Gastroesophageal sphincter (tissue), 4 donors: ENCODE results near the gene KLHL29. TPM values are rescaled to one million over a fixed set of nuclear protein-coding genes. Genes with fewer than 3 reads are reported as not detected.

Source experiments
- ATAC-seq: fragments of 150-250 bp; one replicate; pipeline ENCODE4 v1.9.1; 2016; ENCODE audit warnings: mild to moderate bottlenecking, moderate library complexity
- H3K27ac ChIP-seq, 4 donors: fragments of 200-600 bp; sonication (generic) in 3 of 4; 1 replicate in 3 of 4; 2 replicates in 1 of 4; pipeline ENCODE4 v1.5.1; 2016 to 2019
- H3K27me3 ChIP-seq: fragments of 200-600 bp; sonication (generic); one replicate; pipeline ENCODE4 v1.5.1; 2019
- H3K36me3 ChIP-seq, 2 donors: fragments of 200-600 bp; sonication (generic); one replicate each; pipeline ENCODE4 v1.5.1; 2019; ENCODE audit warnings: control low read depth in 1 of 2
- H3K4me1 ChIP-seq, 3 donors: fragments of 200-600 bp; sonication (generic); 1 replicate in 2 of 3; 2 replicates in 1 of 3; pipeline ENCODE4 v1.5.1; 2016 to 2019; ENCODE audit warnings: control low read depth in 2 of 3
- H3K4me3 ChIP-seq, 2 donors: fragments of 200-600 bp; sonication (generic); one replicate each; pipeline ENCODE4 v1.5.1; 2019; ENCODE audit warnings: mild to moderate bottlenecking in 1 of 2, moderate library complexity in 1 of 2
- H3K9me3 ChIP-seq, 3 donors: fragments of 200-600 bp; sonication (generic); one replicate each; pipeline ENCODE4 v1.5.1; 2017 to 2019; ENCODE audit warnings: control low read depth in 2 of 3
- EP300 ChIP-seq: sonication (generic); formaldehyde crosslinking; IDR thresholded peaks from one replicate; pipeline ENCODE4 v1.6.1; 2017; ENCODE audit warnings: antibody characterized with exemption, mild to moderate bottlenecking
- POLR2A ChIP-seq, 2 donors: fragments of 450-650 bp; IDR thresholded peaks; one replicate each; pipeline ENCODE4 v1.6.1; 2017; ENCODE audit warnings: antibody characterized with exemption in 2 of 2, mild to moderate bottlenecking in 2 of 2, moderate library complexity in 1 of 2
- POLR2AphosphoS5 ChIP-seq: sonication (generic); formaldehyde crosslinking; IDR thresholded peaks from one replicate; pipeline ENCODE4 v1.6.1; 2017; ENCODE audit warnings: antibody characterized with exemption
- WGBS, 2 donors: methylation state at CpG; one replicate each; pipeline ENCODE4 v1.1.5; 2018; ENCODE audit warnings: low coverage in 1 of 2; 5-methylcytosine and 5-hydroxymethylcytosine counted together
- total RNA-seq, 4 donors: library from RNA; depleted of rRNA; stranded (reverse); fragments of >200 nt; gene quantifications; one replicate each; pipeline ENCODE4 v1.1.0, GENCODE V29; 2016
- TF ChIP-seq, protein P1 (sequence below), 4 experiments: fragments of 200-600 bp in 2 of 4; fragments of 450-650 bp in 2 of 4; sonication (generic) in 1 of 4; IDR thresholded peaks; one replicate each; pipeline ENCODE4 v1.5.1; 2017 to 2019; ENCODE audit warnings: antibody characterized with exemption in 4 of 4, mild to moderate bottlenecking in 2 of 4, moderate library complexity in 2 of 4

The KLHL29 gene
- total RNA-seq, 4 donors from 2014 or later: 15.2 to 31.5 (median 24.2) TPM

DNA sequence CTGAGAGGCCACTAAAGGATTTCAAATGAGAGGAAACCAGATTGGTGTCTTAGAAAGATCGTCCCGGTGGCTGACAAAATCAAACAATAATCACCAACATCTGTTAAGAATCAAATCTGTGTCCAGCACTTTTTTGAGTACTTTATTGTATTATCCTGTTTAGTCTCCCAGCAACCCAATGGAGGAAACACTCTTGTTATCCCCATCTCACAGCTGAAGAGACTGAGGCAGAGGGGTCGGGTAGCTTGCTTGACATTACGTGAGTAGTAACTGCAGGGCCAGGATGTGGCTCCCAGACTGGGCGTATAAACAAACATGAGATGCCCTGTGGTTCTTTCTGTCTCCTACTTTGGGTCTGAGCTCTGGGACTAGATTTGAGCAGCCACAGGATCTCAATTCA lies 76.0 kb downstream of the KLHL29 start:
- 60 to 72% methylated on average over 3 to 5 of the region's 5 CpGs for WGBS, 2 donors
- H3K36me3 ChIP-seq: peaks cover 0 to 4% of the 10 kb centered on the region in 2 donors
- H3K27me3 ChIP-seq: no peaks in the 10 kb centered on the region
- no peak overlapping the region for H3K4me3 ChIP-seq
- ATAC-seq: no peak
- H3K9me3 ChIP-seq: no peaks in the 10 kb centered on the region
- no peak overlapping the region for H3K27ac ChIP-seq
- peaks cover 0 to 32% (median 0%) of the 10 kb centered on the region in 3 donors for H3K4me1 ChIP-seq
- TF ChIP-seq POLR2AphosphoS5: no peak
- TF ChIP-seq EP300: no peak
- TF ChIP-seq, protein P1, sequence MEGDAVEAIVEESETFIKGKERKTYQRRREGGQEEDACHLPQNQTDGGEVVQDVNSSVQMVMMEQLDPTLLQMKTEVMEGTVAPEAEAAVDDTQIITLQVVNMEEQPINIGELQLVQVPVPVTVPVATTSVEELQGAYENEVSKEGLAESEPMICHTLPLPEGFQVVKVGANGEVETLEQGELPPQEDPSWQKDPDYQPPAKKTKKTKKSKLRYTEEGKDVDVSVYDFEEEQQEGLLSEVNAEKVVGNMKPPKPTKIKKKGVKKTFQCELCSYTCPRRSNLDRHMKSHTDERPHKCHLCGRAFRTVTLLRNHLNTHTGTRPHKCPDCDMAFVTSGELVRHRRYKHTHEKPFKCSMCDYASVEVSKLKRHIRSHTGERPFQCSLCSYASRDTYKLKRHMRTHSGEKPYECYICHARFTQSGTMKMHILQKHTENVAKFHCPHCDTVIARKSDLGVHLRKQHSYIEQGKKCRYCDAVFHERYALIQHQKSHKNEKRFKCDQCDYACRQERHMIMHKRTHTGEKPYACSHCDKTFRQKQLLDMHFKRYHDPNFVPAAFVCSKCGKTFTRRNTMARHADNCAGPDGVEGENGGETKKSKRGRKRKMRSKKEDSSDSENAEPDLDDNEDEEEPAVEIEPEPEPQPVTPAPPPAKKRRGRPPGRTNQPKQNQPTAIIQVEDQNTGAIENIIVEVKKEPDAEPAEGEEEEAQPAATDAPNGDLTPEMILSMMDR (IDR thresholded peaks at IDR 0.05): no peak
- no peak for TF ChIP-seq POLR2A (IDR thresholded peaks at IDR 0.05)

DNA sequence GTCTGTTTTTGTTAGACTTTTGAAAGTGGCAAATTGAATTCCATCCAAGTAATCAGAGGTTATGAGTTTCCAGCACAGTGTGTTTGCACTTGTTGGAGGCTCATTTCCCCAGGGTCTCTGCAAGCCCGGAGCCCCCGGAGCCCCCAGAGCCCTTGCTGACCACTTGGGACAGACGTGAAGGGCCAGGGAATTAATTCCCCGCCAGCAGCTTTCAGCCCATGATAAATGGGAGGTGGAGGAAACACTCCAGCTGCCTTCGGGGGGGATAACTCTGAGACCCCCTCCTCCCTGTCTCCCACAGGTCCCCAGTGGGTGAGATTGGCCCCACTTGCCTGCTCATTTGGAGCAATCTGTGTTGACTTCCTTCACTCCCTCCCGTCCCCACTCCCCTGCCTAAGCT lies 79.2 kb downstream of the KLHL29 start:
- no peak for TF ChIP-seq EP300
- TF ChIP-seq, protein P1 (IDR thresholded peaks at IDR 0.05): no peak
- TF ChIP-seq POLR2A (IDR thresholded peaks at IDR 0.05): no peak
- TF ChIP-seq POLR2AphosphoS5: no peak
- Histone ChIP-seq H3K36me3 (no peaks in the 10 kb centered on the region), H3K4me3 (no peak overlapping the region), H3K4me1 (peaks cover 0 to 40% (median 0%) of the 10 kb centered on the region in 3 donors), H3K27ac (no peak overlapping the region), H3K9me3 (no peaks in the 10 kb centered on the region), H3K27me3 (no peaks in the 10 kb centered on the region)
- 56 to 96% methylated on average over 3 to 4 of the region's 6 CpGs for WGBS, 2 donors
- ATAC-seq: no peak

GRCh38 chr2:23464905-23465537 lies 80.0 kb downstream of the KLHL29 start:
- H3K4me3 ChIP-seq: no peak overlapping the region
- no peaks in the 10 kb centered on the region for H3K36me3 ChIP-seq
- no peaks in the 10 kb centered on the region for H3K27me3 ChIP-seq
- H3K4me1 ChIP-seq: peaks cover 0 to 48% (median 0%) of the 10 kb centered on the region in 3 donors
- no peak for ATAC-seq
- no peaks in the 10 kb centered on the region for H3K9me3 ChIP-seq
- peak overlapping the region in 3 of 4 donors; percentile 12 to 66 (median 65) for H3K27ac ChIP-seq
- no peak for TF ChIP-seq POLR2AphosphoS5
- no peak for TF ChIP-seq POLR2A (IDR thresholded peaks at IDR 0.05)
- TF ChIP-seq EP300: no peak
- TF ChIP-seq, protein P1 (IDR thresholded peaks at IDR 0.05): no peak
- 86 to 91% methylated on average over 4 of the region's 14 CpGs for WGBS, 2 donors

DNA sequence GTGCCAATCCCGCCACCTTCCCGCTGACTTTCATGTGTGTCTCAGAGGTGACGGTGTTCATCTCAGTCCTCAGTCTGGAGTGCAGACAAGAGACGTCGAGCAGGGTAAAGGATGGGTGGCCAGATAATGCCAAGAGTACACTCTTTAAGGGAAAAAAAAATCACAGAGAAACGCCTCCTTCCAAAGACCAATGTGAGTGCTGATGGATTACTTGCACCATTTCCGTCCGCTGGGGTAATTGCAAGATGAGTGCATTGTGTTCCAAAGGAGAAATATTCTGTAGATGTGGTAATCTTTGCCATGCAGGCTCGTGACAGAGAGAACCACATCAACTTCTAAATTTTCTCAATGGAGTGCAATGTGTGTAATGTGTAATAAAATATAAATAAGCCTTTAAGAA lies 81.0 kb downstream of the KLHL29 start:
- ATAC-seq: peak; percentile 74
- Histone ChIP-seq H3K4me1 (peaks cover 0 to 57% (median 8%) of the 10 kb centered on the region in 3 donors), H3K9me3 (no peaks in the 10 kb centered on the region), H3K27me3 (no peaks in the 10 kb centered on the region), H3K36me3 (no peaks in the 10 kb centered on the region), H3K27ac (peak overlapping the region in 3 of 4 donors; percentile 12 to 66 (median 65)), H3K4me3 (no peak overlapping the region)
- TF ChIP-seq EP300: no peak
- peak; percentile 54 for TF ChIP-seq POLR2AphosphoS5
- WGBS, 2 donors: 59 to 79% methylated on average over 7 to 8 of the region's 9 CpGs

DNA sequence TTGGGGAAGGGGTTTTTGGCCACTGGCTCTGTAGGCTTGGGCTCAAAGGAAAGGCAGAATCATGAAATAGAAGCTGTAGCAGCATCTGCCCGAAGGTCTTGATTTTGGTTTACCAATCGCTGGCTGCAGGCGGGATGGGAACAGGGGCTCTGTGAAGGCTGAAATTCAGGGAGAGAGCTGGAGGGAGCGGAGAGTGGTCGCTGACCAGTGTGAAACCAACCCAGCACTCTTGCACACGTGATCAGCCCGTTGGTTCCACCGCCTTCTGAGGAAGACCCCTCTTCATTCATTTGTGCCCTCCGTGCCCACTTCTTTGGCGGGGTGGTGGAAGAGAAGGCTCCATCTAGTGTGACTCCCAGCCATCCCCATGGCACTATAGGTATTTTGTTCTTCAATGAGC lies 82.6 kb downstream of the KLHL29 start:
- Histone ChIP-seq H3K27me3 (no peaks in the 10 kb centered on the region), H3K36me3 (no peaks in the 10 kb centered on the region), H3K4me1 (peaks cover 0 to 64% (median 9%) of the 10 kb centered on the region in 3 donors), H3K9me3 (no peaks in the 10 kb centered on the region), H3K27ac (peak overlapping the region in 1 of 4 donors; percentile 66), H3K4me3 (no peak overlapping the region)
- ATAC-seq: no peak
- no peak for TF ChIP-seq POLR2A (IDR thresholded peaks at IDR 0.05)
- TF ChIP-seq, protein P1 (IDR thresholded peaks at IDR 0.05): no peak
- TF ChIP-seq POLR2AphosphoS5: no peak
- TF ChIP-seq EP300: no peak
- WGBS, 2 donors: 91 to 98% methylated on average over 3 to 8 of the region's 10 CpGs
